GM21825 (cell line): Measurements from ENCODE around the gene TTK.
"Not testable (repeated sequence)": the region's sequence is repeated elsewhere in the genome, so short reads cannot be mapped to it uniquely, and the experiment has no call there.

ENCODE experiments used
- ATAC-seq: cut with Tn5 transposase; IDR thresholded peaks from one replicate; pipeline ENCODE4 v1.9.1; 2021; ENCODE audit warnings: mild to moderate bottlenecking, moderate library complexity; ENCODE audit not compliant: unreplicated experiment

The TTK gene

GRCh38 chr6:80021131-80021530 lies 16.7 kb downstream of the TTK start:
- no peak for ATAC-seq

- no peak for ATAC-seq
These were observed 17.1 kb downstream of the TTK start for GRCh38 chr6:80021591-80021990.

GRCh38 chr6:80022803-80023202 lies 18.4 kb downstream of the TTK start:
- no peak for ATAC-seq

GRCh38 chr6:80028589-80028988 lies 24.1 kb downstream of the TTK start:
- ATAC-seq = no peak

GRCh38 chr6:80029470-80029869 lies 25.0 kb downstream of the TTK start:
- peak; percentile 86 for ATAC-seq

- not testable (repeated sequence) for ATAC-seq
These were observed 43.8 kb downstream of the TTK start for GRCh38 chr6:80048220-80048619.

- no peak for ATAC-seq
These were observed 56.3 kb downstream of the TTK start for GRCh38 chr6:80060774-80061173.

GRCh38 chr6:80068146-80068545 lies 63.7 kb downstream of the TTK start:
- not testable (repeated sequence) for ATAC-seq

GRCh38 chr6:80070431-80070830 lies 66.0 kb downstream of the TTK start:
- not testable (repeated sequence) for ATAC-seq

- ATAC-seq = no peak
These were observed 72.6 kb downstream of the TTK start for GRCh38 chr6:80077067-80077466.

- ATAC-seq = no peak
These were observed 84.2 kb downstream of the TTK start for GRCh38 chr6:80088637-80089036.

- no peak for ATAC-seq
These were observed 87.1 kb downstream of the TTK start for GRCh38 chr6:80091506-80091905.
